Umbilical cord (tissue), 1 donor: ENCODE data around the gene TMEM255A. TPM values are rescaled to one million over a fixed set of nuclear protein-coding genes. Genes with fewer than 3 reads are reported as not detected.

ENCODE experiments used
- total RNA-seq: library from RNA; depleted of rRNA; stranded (reverse); fragments of >200 nt; gene quantifications from one replicate; pipeline ENCODE4 v1.2.3, GENCODE V29; 2014; ENCODE audit warnings: low replicate concordance; ENCODE audit not compliant: insufficient read depth

TMEM255A gene
- total RNA-seq, 1 donor from 2014 or later: 1.7 TPM

Other genes with a start within 250 kb of the TMEM255A start
- not detected for gene RHOXF2B, start 233.8 kb downstream of the TMEM255A start, total RNA-seq
- gene RHOXF1, start 195.5 kb downstream of the TMEM255A start, total RNA-seq: not detected
- 0.96 TPM for gene RHOXF2, start 152.8 kb downstream of the TMEM255A start, total RNA-seq
- gene ZBTB33, start 60.6 kb downstream of the TMEM255A start, total RNA-seq: 15.9 TPM
- gene ATP1B4, start 50.6 kb upstream of the TMEM255A start, total RNA-seq: 1.4 TPM
- 51.8 TPM for gene LAMP2, start 157.8 kb upstream of the TMEM255A start, total RNA-seq
- gene CUL4B, start 249.5 kb upstream of the TMEM255A start, total RNA-seq: 36.8 TPM